Liver (tissue), 9 donors: Measurements from ENCODE around the gene GRAMD4. TPM values are rescaled to one million over a fixed set of nuclear protein-coding genes. Genes with fewer than 3 reads are reported as not detected.

ENCODE experiments used
- DNase-seq: peaks from one replicate; pipeline ENCODE4 v3.0.0-alpha.2; 2017; ENCODE audit warnings: low spot score
- H3K27ac ChIP-seq, 2 donors: one replicate each; pipeline ENCODE4 v1.7.0; 2013; ENCODE audit warnings: inconsistent platforms in 2 of 2, low read length in 2 of 2, control low read depth in 1 of 2, low read depth in 1 of 2, mild to moderate bottlenecking in 1 of 2
- H3K27me3 ChIP-seq, 4 donors: one replicate each; pipeline versions ENCODE4 v1.6.1 to v1.7.0; 2013; ENCODE audit warnings: low read length in 3 of 4, inconsistent platforms in 1 of 4, mild to moderate bottlenecking in 1 of 4, moderate library complexity in 1 of 4; ENCODE audit not compliant: control insufficient read depth in 4 of 4, insufficient read depth in 4 of 4
- H3K36me3 ChIP-seq, 4 donors: one replicate each; pipeline versions ENCODE4 v1.6.1 to v1.7.0; 2013; ENCODE audit warnings: low read length in 3 of 4, mild to moderate bottlenecking in 3 of 4, low read depth in 1 of 4, moderate library complexity in 1 of 4; ENCODE audit not compliant: control insufficient read depth in 4 of 4, insufficient read depth in 3 of 4
- H3K4me1 ChIP-seq, 4 donors: one replicate each; pipeline versions ENCODE4 v1.6.1 to v1.7.0; 2013; ENCODE audit warnings: low read length in 3 of 4, mild to moderate bottlenecking in 3 of 4, moderate library complexity in 1 of 4; ENCODE audit not compliant: control insufficient read depth in 4 of 4, insufficient read depth in 4 of 4
- H3K4me3 ChIP-seq, 3 donors: one replicate each; pipeline versions ENCODE4 v1.6.1 to v1.7.0; 2013; ENCODE audit warnings: low read length in 3 of 3, control low read depth in 1 of 3, low read depth in 1 of 3, mild to moderate bottlenecking in 1 of 3
- H3K9ac ChIP-seq, 2 donors: one replicate each; pipeline ENCODE4 v1.7.0; 2013; ENCODE audit warnings: low read length in 2 of 2, mild to moderate bottlenecking in 2 of 2, moderate library complexity in 2 of 2, control low read depth in 1 of 2, low read depth in 1 of 2
- H3K9me3 ChIP-seq, 4 donors: one replicate each; pipeline versions ENCODE4 v1.6.1 to v1.7.0; 2013; ENCODE audit warnings: low read length in 3 of 4; ENCODE audit not compliant: control insufficient read depth in 4 of 4
- ATF3 ChIP-seq: IDR thresholded peaks from 2 replicates; pipeline ENCODE4 v1.6.1; 2016; ENCODE audit warnings: antibody characterized with exemption
- CTCF ChIP-seq: fragments of 150-350 bp; IDR thresholded peaks from 2 replicates; pipeline ENCODE4 v1.5.1; 2017; ENCODE audit warnings: improper control_type of control experiment, low read depth, low read length; ENCODE audit not compliant: missing input control
- EGR1 ChIP-seq, 2 donors: IDR thresholded peaks; 2 replicates each; pipeline ENCODE4 v1.6.1; 2016 to 2018; ENCODE audit warnings: antibody characterized with exemption in 2 of 2, low read depth in 2 of 2
- FOXA1 ChIP-seq: IDR thresholded peaks from 2 replicates; pipeline ENCODE4 v1.6.1; 2016; ENCODE audit warnings: antibody characterized with exemption
- GABPA ChIP-seq, 2 donors: IDR thresholded peaks in 1 of 2; conservative IDR thresholded peaks in 1 of 2; 2 replicates each; pipeline ENCODE4 v1.6.1; 2016; ENCODE audit warnings: antibody characterized with exemption in 2 of 2, mild to moderate bottlenecking in 1 of 2, moderate library complexity in 1 of 2
- HNF4A ChIP-seq, 2 donors: conservative IDR thresholded peaks; 2 replicates each; pipeline ENCODE4 v1.6.1; 2016; ENCODE audit warnings: antibody characterized with exemption in 2 of 2, mild to moderate bottlenecking in 2 of 2
- HNF4G ChIP-seq: IDR thresholded peaks from 2 replicates; pipeline ENCODE4 v1.6.1; 2016; ENCODE audit warnings: antibody characterized with exemption
- JUND ChIP-seq, 2 donors: IDR thresholded peaks; 2 replicates each; pipeline ENCODE4 v1.6.1; 2016; ENCODE audit warnings: antibody characterized with exemption in 2 of 2
- MAX ChIP-seq: IDR thresholded peaks from 2 replicates; pipeline ENCODE4 v1.6.1; 2016; ENCODE audit warnings: antibody characterized with exemption
- NR2F2 ChIP-seq: IDR thresholded peaks from 2 replicates; pipeline ENCODE4 v1.6.1; 2016; ENCODE audit warnings: antibody characterized with exemption
- REST ChIP-seq: IDR thresholded peaks from 2 replicates; pipeline ENCODE4 v1.6.1; 2016; ENCODE audit warnings: antibody characterized with exemption, mild to moderate bottlenecking
- RXRA ChIP-seq, 2 donors: IDR thresholded peaks; 2 replicates each; pipeline ENCODE4 v1.6.1; 2017 to 2018; ENCODE audit warnings: antibody characterized with exemption in 2 of 2, mild to moderate bottlenecking in 1 of 2
- SP1 ChIP-seq: IDR thresholded peaks from 2 replicates; pipeline ENCODE4 v1.6.1; 2018; ENCODE audit warnings: antibody characterized with exemption, mild to moderate bottlenecking
- TAF1 ChIP-seq: conservative IDR thresholded peaks from 2 replicates; pipeline ENCODE4 v1.6.1; 2016; ENCODE audit warnings: antibody characterized with exemption, mild to moderate bottlenecking
- YY1 ChIP-seq: IDR thresholded peaks from 2 replicates; pipeline ENCODE4 v1.6.1; 2016; ENCODE audit warnings: antibody characterized with exemption, mild to moderate bottlenecking
- ZBTB33 ChIP-seq: IDR thresholded peaks from 2 replicates; pipeline ENCODE4 v1.6.1; 2016; ENCODE audit warnings: antibody characterized with exemption
- WGBS: extraction: QIAGEN DNeasy Blood & Tissue Kit; methylation state at CpG from one replicate; pipeline ENCODE4 v1.1.7; 2013; 5-methylcytosine and 5-hydroxymethylcytosine counted together
- polyA plus RNA-seq, 2 donors: library from polyadenylated mRNA; stranded (reverse) in 1 of 2; unstranded in 1 of 2; fragments of 200-250 nt in 1 of 2; fragments of >200 nt in 1 of 2; fragmentation: Nextera tagmentation in 1 of 2; extraction: Ambion mirVana in 1 of 2; gene quantifications; one replicate each; pipeline versions ENCODE4 v1.2.1 to v1.2.3, GENCODE V29; 2013 to 2015
- total RNA-seq, 2 donors: library from RNA; depleted of rRNA; stranded (reverse); fragments of >200 nt; gene quantifications; one replicate each; pipeline ENCODE4 v1.2.3, GENCODE V29; 2014
- donor health status: healthy.
- donor health status: healthy.
- donor health status: healthy.
- donor health status: healthy.
- donor health status: healthy.

GRAMD4 gene
- total and polyA plus RNA-seq, 4 donors: 2.7 to 53.5 (median 21.6) TPM

GRCh38 chr22:46586123-46586519, 34.1 kb upstream of the GRAMD4 start (continued):
- TF ChIP-seq ZBTB33 (no peak), JUND (IDR thresholded peaks at IDR 0.05) (no peak), EGR1 (IDR thresholded peaks at IDR 0.05; ENCODE audit: low read depth in 2 of 2) (no peak), RXRA (IDR thresholded peaks at IDR 0.05) (no peak), YY1 (no peak), MAX (no peak)

GRCh38 chr22:46586531-46587011, 33.6 kb upstream of the GRAMD4 start:
- Histone ChIP-seq H3K27ac (no peak overlapping the region), H3K27me3 (no peaks in the 10 kb centered on the region), H3K9ac (no peak overlapping the region), H3K4me1 (peaks cover 1 to 10% (median 6%) of the 10 kb centered on the region in 4 donors), H3K9me3 (no peaks in the 10 kb centered on the region), H3K4me3 (no peak overlapping the region), H3K36me3 (no peaks in the 10 kb centered on the region)
- TF ChIP-seq NR2F2 (no peak), SP1 (no peak), ATF3 (no peak), CTCF (no peak), MAX (no peak), JUND (IDR thresholded peaks at IDR 0.05) (no peak), FOXA1 (no peak), HNF4A (conservative IDR thresholded peaks at IDR 0.05) (no peak)
- DNase-seq: no peak
- 90% methylated on average over 12 of the region's 12 CpGs for WGBS

GRCh38 chr22:46587061-46587460, 33.1 kb upstream of the GRAMD4 start:
- no peaks in the 10 kb centered on the region for H3K9me3 ChIP-seq
- no peak overlapping the region for H3K27ac ChIP-seq
- no peaks in the 10 kb centered on the region for H3K36me3 ChIP-seq
- no peaks in the 10 kb centered on the region for H3K27me3 ChIP-seq
- H3K4me3 ChIP-seq: no peak overlapping the region
- H3K4me1 ChIP-seq: peaks cover 0 to 6% (median 4%) of the 10 kb centered on the region in 4 donors
- no peak for DNase-seq
- WGBS: 87% methylated on average over 9 of the region's 9 CpGs
- no peak overlapping the region for H3K9ac ChIP-seq
- TF ChIP-seq HNF4A (conservative IDR thresholded peaks at IDR 0.05) (no peak), EGR1 (IDR thresholded peaks at IDR 0.05; ENCODE audit: low read depth in 2 of 2) (no peak), GABPA (IDR thresholded peaks at IDR 0.05 in 1 of 2, conservative IDR thresholded peaks at IDR 0.05 in 1 of 2) (no peak), ATF3 (no peak), RXRA (IDR thresholded peaks at IDR 0.05) (no peak), YY1 (no peak), ZBTB33 (no peak), JUND (IDR thresholded peaks at IDR 0.05) (no peak), HNF4G (no peak), CTCF (no peak), FOXA1 (no peak), TAF1 (no peak), REST (no peak)
